HG02623 (cell line): ENCODE data around the gene TET2.

Experiments
- ATAC-seq: cut with Tn5 transposase; IDR thresholded peaks from one replicate; pipeline ENCODE4 v1.9.1; 2021; ENCODE audit warnings: moderate library complexity; ENCODE audit not compliant: unreplicated experiment

The TET2 gene

DNA sequence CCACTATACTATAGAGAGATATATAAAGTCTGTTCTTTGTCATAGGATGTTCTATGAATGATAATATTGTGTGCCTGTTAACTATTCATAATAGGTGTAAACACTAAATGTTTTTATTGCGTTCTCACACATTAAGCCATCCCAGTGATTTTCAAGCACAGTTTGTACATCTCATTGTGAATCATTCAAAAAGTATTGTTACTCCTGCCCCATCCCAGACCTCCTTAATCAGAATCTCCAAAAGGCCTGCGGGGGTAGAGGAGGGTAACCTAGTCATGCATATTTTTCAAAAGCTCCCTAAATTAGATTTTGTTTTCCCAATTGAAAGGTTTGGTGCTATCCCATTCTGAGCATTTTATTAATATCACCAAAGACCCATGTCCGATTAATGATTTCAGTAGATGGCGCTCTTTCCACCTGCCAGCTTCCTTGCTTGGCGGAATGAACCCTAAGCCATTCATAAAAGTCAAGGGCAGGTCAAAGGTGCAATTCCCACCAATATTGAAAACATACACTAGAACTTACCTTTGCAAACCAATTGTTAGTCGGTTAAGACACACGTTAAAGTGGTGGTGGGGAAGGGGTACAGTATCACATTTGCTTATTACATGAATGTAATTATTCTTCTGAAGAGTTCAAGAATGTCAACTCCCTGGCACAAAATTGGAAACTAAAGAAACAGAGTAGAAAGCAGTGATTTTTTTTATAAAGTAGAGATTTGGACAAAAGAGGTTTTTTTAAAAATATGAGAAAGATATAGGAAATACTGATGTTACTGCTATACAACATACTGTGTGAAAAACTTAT is 5.8 kb upstream of the TET2 start:
- ATAC-seq: no peak

DNA sequence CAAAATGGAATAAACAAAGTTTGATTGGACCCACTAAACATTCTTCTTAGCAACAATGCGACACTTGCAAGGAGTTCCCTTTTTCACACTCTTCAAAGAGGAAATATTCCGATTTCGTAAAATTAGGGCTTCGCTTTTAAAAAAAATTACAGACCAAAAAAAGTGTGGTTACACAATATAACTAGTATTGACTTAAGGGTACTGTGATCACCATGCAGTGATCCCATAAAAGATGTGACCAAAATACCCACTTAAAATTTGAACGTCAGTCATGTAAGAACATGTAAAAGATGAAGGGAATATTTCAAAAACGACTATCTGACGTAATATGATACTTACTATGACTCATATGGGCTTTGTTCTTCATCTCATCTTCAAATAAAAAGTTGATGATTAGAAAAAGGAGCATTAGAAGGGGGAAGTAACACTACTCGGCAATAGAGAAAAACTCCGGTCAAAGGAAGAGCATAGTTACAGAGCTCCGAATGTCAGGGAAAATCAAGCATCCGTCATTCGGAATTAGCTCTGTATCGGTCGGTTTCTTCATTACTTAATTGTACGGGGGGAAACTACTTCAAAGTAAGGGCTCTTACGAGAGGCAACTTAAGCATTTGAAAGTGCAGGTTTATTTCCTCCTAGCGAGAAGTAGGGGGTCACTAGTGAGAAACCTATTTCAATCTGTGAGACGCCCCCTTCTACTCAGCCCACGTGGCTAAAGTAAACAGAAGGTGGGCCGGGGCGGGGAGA is 1.3 kb upstream of the TET2 start:
- no peak for ATAC-seq

DNA sequence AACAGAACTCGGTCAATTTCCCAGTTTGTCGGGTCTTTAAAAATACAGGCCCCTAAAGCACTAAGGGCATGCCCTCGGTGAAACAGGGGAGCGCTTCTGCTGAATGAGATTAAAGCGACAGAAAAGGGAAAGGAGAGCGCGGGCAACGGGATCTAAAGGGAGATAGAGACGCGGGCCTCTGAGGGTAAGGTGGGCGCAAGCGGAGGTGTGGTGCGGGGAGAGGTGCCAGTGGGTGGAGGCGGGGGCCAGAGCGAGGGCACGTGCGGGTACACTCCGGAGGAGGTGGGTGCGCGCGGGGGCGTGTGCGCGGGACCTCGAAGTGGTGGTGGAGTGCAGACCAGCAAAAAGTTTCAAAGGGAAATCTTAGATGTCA is 787 bp upstream of the TET2 start:
- peak; percentile 11 for ATAC-seq

DNA sequence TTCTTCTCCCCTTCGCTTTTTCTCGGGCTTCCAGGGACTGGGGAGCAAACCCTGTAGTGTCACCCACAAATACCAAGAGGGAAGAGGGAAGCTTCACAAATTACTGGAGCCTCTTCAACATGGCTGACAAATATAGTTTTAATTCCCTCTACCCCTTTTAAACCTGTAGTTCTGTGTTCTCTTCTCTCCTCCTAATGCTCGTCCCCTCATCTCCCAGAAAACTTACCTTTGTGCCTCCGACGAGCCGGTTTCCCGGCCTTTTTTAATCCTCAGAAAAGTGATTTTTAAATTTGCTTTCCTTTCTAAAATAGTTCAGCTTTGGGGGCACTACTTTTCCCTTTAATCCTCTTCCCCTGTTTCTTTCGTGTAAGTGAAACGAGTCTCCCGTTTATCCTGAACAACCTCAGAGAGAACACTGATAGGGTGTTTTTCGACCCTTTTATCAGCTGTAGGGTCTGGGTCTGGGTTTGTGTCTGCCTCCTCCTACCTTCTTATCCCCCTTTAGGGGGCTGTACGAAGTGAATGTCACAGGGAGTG is 408 bp downstream of the TET2 start:
- peak; percentile 2 for ATAC-seq

DNA sequence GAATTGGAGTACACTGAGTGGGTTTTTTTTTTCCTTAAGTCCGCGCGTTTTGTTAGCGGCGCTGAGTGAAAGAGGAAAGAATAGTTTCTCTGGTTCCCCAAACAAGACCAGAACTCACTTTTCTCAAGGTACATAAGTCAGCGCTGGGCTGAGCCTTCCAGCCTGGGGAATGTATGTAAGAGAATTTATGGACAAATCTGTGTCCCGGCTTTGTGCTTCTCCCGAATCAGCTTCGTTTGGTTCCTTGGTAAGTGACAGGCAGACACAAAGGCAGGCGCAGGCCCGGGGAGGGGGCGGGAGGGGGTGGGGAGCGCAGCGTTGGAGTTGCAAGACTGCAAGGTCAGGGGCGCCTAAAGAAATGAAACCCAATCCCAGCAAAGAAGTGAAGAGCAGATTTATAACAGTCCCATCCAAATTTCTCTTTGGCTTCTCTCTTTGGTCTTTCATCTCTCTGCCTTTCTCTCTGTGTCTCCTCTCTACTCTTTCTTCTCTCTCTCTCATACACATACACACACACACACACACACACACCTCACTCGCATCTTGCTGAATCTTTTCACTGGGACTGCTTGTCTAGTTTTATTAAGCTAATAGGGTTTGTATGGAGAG is 981 bp downstream of the TET2 start:
- no peak for ATAC-seq

DNA sequence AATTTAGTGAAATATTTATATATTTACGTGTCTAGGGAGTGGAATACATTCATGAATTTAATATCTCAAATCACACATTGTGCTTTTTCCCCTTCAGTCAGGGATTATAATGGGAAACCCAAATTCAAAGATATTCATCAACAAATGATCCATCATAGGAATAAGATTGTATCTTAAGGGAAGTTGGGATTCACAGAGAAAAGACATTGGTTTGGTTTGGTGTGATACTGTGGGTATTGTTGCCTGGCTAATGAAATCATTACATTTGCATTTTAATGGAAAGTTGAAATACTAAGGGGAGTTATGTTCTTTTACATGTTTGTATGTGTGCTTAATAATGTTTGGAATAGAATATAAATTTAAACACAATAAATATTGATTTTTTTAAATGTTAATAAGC is 1.7 kb downstream of the TET2 start:
- no peak for ATAC-seq

DNA sequence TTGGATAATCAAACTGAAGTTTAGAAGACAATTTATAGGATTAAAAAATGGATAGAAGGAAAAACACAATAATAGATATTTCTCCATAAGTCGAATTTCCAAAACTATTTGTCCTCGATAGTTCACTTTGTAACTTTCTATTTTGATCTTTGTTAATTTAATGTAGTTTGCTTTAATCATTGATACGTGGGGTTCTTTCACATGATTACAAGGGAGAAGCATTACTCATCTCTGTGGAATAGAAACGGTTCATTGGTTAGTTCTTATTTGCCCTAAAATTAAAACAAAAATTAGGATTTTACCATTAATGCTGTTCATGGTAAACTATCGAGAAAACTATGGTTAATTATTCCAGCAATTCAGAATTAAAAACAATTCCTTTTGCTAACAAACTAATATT is 2.1 kb downstream of the TET2 start:
- no peak for ATAC-seq

DNA sequence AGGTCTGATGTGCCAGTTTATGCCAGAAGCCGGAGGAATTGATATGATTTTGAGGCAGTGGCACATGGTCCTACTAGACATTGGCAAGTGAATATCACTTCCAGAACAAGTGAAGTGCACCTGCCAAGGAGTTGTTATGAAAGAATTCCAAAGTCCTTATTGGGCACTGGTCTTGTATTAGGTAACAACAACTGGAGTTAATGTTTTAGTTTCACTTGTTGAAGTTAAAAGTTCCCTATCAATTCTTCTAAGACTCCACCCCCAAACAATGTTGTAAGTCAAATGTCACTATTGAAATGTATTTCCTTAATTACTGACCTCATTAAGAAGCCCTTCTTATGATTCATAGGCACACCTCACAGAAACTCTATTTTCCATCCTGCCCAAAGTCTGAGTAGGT is 3.1 kb downstream of the TET2 start:
- ATAC-seq: no peak

DNA sequence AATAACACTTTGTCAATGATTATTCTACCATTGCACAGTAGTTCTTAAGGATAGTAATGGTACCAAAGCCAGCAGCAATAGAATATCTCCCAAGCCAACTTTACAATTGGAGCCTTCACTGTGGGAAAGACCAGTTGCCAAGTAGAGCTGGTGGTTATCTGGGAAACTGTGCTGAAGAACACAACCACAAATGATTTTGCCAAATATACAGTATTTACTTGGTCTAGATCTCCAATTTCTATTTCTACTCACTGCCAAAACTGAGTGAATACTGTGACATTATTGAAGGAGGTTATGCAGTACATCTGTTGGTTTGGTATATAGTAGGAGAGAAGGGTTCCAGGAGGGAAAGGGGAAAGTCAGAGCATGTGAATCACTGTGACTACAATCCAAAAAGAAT is 3.8 kb downstream of the TET2 start:
- ATAC-seq: no peak

DNA sequence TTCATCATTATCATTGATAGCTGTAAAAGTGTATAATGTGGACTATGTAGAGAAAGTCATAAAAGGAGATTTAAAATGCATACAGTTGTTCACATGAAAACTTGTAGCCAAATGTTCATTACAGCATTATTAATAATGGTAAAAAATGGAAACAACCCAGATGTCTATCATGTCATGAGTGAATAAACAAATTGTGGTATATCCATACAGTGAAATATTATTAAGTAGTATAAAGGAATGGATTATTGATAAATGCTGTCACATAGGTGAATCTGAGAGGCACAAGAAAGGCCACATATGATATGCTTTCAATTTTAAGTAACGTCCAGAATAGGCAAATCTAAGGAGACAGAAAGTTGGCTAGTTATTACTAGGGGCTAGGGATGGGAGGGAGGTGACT is 7.1 kb downstream of the TET2 start:
- no peak for ATAC-seq

DNA sequence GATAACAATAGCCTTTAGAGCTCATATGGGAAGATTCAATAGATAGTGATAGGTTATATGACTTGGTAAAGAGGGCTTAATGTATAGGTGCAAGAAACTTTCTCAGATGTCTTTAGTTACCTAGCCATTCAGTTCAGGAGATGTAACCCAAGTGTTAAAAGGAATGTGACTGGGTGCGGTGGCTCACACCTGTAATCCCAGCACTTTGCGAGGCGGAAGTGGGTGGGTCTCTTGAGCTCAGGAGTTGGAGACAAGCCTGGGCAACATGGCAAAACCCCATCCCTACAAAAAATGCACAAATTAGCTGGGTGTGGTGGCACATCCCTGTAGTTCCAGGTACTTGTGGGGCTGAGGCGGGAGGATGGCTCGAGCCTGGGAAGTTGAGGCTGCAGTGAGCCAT is 7.9 kb downstream of the TET2 start:
- no peak for ATAC-seq

DNA sequence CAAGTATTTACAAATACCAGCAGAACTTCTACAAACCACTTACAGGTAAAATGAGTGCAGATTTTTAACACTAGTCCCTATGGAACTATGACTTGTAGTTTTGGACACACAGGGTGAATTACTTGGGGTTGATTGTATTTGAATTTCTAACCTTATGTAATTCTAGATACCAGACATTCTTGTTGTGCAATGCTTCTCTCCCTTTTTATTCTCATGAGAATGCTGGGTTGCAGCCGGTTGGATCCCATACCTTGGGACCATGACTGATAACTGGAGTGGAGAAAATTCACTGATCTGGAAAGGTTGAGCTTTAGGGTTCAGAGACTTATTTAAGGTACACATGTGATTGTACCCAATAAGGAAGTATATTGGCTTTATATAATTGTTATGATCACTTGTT is 8.8 kb downstream of the TET2 start:
- ATAC-seq: no peak

DNA sequence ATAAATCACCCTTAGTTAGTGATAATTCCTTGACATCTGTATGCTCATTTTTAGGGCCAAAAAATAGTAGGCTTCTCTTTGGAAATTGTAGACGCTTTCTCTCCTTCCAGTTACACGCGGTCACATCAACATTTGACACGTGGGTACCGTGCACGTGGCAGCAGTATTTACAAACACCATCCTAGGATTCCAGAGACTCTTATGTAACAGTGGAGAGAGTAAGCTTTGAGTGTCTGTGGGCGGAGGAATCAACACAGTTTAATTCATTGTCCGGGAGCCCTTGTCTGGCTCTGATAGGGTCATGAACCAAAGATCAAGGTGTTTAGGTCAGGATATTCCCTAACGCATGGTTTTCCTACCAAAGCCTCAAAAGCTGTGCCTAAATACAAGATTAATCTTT is 12.2 kb downstream of the TET2 start:
- ATAC-seq: no peak

DNA sequence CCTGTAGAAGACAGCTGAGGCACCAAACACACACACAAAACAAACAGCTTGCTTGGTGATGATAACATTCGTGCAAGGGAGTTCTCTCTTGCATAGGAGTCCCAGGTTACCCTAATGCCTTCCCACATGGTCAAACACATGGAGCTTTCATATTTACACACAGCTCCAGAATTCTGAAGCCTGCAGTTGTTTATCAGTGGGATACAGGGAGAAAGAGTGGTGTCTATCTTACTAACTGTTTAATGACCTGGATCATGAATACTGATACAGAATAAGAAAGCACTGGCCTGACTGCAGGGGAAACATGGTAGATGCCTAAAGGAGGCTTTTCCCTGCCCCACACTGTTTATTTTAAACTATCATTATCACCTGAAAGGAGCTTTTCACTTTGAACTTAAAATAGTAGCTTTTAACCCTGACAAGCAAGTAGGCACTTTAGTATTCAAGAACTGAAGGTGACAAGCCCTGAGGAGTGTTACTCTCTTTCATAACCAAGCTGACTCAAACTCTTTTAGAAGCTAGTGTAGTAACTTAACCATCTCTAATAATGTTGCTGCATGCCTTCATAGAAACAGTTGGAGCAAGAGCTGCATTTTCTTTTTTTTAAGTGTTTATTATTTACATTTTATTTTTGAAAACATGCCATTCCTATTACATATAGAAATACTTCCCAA is 15.6 kb downstream of the TET2 start:
- no peak for ATAC-seq

DNA sequence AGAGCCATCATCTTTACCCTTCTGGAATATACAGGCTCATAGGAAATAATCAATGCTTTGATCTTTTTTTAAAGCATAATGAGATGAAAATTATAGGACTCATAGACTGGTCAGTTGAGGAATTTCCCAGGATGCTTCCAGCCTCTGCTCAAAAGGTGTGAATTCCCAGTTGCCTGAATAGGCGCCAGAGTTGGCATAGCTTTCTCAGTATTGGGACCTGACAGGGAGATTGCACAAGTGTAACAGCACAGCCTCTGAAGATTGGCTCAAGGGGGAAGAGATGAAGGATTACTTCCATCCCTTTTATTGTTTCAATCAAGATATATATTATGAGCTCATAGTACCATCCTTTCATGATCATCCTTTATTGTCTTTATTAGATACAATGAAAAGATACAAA is 17.9 kb downstream of the TET2 start:
- ATAC-seq: no peak

DNA sequence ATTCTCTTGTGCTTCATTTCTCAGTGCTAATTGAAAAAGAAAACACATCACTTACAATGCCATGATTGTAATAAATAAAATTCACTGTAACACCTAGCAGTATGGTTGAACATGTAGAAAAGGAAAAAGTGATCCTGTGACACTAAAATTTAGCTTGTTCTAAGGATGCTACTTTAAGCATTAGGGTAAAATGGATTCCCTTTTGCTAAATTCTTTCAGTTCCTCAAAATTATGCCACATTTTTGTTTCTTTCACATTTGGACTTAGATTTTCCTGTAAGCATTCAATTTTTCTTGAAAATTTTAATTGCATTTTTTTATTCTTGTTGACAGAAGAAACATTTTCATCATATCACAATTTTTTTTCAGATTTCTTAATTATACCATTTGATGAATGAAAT is 19.4 kb downstream of the TET2 start:
- ATAC-seq: no peak

DNA sequence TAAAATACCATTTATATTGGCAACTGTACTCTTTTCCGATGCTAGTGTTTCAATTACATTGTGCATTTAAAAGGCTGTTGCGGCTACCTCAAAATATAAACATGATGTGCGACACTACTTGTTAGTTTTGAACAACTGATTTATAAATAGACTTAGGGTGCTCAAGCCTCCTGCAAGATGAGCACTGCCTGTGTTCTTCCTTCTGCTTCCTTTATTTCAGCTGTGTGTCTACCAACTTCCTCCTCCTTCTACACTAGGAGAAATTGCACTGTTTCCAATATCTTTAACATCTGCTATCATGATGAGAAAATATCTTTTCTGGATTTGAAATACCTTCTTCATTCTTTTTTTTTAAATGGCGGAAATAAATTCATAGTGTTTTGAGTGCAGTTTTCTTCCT is 24.0 kb downstream of the TET2 start:
- ATAC-seq: no peak

DNA sequence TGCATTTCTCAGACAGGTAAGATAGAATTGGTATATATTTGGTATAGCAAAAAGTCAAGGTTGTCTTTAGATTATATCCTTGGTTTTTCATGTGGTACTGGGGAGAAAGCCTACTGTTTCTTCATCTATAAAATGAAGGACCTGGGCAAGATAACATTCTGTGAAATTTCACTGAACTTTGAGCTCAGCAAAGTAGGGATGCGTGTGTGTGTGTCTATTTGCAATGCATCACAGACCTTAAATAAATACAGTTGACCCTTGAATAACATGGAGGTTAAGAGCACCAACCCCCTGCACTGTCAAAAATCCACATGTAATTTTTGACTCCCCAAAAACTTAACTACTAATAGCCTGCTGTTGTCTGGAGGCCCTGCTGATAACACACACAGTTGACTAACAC is 25.2 kb downstream of the TET2 start:
- ATAC-seq: no peak

DNA sequence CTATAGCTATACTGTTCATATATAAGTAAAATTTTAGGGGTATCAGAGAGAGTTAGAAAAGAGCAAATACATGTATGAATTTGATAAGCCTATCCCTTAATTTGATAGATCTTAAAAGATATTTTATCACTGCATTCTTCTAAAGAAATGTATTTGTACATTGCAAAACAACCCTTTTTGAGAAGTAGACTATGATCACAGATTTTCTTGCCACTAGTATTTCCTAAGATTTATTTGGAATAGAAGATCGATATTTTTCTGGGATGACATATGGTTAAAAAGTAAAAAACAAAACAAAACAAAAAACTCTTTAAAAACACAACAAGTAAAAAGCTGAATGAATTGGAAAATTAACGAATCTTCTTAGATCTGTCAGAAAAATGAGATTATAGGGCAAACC is 27.4 kb downstream of the TET2 start:
- no peak for ATAC-seq

DNA sequence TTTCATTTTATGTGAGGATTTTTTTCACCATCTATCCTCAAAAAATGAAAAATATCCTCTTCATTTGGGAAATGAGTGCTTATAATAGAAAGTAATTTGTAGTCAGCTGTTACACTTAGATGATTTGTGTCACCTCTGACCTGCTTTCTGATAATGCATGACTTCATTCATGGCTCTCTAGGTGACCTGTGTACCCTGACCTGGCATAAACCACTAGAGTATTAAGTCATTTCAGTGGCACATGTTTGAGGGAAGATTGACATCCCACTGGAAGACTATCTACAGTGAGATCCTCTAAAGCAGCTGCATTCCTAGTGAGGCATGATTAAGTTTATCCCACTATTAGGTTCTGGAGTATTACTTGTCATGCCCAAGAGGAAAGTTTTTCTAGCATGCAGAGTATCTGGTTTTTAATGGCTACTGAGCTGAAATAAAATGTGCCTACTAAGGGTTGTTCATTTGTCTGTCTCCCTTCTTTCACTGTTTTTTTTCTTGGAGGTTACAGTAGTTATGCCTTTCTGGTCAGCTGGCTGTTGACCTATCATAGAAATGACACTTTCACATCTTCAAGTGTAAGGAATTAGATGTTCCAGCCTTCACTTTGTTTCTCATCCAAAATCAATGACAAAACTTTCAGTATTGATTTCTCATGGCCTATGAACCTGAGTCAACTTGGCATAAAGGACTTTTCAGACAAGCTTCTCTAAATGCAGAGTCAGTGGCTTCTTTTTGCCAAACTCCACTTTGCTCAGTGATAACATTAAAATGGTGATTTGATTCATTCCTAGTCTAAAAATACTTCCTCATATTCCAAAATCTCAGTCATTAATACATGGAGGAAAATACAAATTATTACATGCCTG is 33.1 kb downstream of the TET2 start:
- no peak for ATAC-seq

DNA sequence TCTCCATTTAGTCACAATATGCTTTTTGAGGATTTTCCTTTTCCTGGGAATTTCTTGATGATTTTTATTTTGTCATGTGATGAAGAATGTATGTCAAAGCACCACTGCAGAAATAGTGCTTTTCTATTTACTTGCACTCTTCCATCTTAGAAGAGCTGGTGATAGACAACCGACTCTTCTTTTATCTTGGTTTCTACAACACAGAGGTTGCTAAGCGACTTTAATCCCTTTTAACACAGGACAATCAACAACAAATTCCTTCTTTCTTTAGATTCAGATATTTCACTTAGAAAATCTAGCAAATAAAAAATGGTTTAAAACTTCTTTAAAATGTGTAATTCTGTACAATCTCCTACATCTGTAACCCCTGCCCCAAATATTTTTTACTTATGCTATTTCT is 34.6 kb downstream of the TET2 start:
- no peak for ATAC-seq
